GM19467 (cell line): Measurements from ENCODE around the gene ARHGEF26.

Experiments
- ATAC-seq: cut with Tn5 transposase; IDR thresholded peaks from one replicate; pipeline ENCODE4 v1.9.1; 2021; ENCODE audit warnings: mild to moderate bottlenecking, moderate library complexity; ENCODE audit not compliant: unreplicated experiment

Gene ARHGEF26

DNA sequence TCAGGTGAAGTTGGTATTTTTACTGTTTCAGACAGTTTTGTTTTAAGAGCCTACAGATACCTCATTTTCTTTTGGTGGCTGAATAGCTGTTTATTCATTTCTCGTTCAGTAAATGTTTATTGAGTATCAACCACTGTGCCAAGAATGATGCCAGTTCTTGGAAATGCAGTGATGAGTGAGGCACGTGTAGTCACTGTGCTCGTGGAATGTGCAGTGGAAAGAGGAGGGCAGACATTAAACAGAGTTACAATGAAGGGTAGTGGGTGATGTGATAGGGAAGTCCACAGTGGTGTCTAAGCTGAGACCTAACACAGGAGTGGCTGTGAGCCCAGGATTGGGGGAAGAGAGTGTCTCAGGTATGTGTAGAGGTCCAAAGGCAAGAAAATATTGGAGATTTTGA lies 73.7 kb downstream of the ARHGEF26 start:
- no peak for ATAC-seq

DNA sequence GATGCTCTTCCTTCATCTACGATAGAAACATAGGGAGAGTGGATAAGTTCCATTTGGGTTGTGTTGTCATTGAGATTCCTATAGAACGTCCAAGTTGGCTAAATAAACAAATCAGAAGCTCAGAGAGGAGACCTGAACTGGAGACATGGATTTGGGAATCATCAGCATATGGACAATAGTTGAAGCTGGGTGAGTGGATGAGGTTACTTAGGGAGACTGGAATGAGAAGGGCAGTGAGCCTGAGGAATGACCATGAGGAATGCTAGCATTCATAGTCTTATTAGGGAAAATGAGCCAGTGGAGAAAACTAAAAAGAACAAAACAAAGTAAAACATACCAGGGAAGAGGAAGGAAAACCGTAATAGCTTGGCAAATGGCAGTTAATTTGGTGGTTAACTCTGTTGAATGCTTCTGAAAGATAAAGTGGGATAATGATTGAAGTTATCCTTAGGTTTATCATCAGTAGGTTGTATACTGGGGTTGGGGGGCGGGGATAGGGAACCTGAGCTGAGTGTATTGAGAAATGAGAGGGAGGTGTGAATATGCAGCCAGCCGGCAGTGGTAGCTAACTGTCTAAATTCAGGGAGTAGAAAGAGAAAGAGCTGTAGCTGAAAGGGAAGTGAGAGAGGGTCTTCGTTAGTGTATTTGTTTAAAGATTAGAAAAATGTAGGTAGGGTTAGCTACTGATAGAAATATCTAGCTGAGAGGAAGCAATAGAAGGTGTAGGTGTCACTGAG lies 74.6 kb downstream of the ARHGEF26 start:
- ATAC-seq, result no peak

DNA sequence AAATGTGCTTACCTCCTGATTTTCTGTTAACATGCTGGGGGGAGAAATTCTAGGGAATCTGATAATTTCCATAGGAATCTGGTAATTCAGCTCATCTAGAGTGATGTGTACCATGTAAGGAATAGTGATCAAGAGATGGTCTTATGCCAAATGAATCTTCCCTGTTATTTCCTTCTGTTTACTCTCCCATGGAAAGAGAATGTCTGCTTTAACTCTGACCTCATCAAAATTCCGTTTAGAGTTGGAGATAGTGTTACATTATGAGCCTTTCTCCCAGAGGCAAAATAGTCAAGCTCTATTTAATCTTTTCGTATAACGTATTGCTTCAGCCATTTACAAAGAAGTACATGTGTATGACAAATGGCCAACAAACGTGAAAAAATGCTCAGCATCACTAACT lies 76.6 kb downstream of the ARHGEF26 start:
- no peak for ATAC-seq

DNA sequence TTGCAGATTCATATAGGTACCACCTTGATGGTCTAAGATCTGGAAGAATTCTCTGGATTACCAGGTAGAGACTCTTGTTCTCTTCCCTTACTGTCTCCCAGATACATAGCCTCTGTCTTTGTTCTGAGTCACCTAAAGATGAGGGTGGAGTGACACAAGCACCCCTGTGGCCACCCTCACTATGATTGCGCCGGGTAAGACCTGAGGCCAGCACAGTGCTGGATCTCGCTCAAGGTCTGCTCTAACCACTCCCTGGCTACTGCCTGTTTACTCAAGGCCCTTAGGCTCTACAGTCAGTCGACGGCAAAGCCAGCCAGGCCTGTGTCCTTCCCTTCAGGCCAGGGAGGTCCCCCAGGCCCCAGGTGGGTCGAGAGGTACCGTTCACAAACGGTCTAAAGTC lies 88.3 kb downstream of the ARHGEF26 start:
- no peak for ATAC-seq

GRCh38 chr3:154210986-154211385 lies 89.8 kb downstream of the ARHGEF26 start:
- ATAC-seq, result no peak

- ATAC-seq, result no peak
These were observed 93.1 kb downstream of the ARHGEF26 start for GRCh38 chr3:154214306-154214705.

DNA sequence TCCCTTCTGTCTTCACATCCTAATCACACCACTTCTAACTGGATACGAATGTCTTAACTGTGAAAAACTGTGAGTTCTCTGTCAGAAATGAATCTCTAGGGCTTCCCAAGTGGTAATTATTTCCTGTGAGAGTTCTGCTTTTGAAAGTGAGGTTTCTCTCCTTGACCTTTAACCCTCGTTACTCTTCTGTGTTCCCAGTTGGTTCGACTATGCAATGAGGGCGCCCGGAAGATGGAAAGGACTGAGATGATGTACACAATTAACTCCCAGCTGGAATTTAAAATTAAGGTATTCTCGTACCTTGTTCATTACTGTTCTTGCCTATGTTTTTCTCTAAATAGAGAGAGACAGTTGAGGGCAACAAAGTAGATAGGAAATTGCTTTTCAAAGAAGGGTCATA lies 96.5 kb downstream of the ARHGEF26 start:
- ATAC-seq, result no peak

DNA sequence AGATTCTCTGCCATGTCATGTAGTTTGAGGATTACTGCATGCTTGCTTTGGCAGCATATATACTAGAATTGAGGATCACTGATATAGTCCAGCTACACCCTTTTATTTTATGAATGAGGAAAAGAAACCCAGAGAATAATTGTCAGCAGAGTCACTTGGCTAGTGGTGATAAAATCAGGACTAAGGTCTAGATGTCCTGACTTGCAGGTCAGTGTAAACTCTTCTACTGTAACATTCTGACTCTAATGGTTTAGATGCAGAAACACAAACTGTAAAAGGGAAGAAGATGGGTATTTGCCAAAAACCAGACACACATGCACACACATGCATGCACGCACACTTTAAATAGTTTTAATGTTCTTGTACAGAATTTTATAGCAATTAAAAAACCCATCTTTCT lies 97.5 kb downstream of the ARHGEF26 start:
- ATAC-seq, result no peak

GRCh38 chr3:154220462-154220861 lies 99.3 kb downstream of the ARHGEF26 start:
- ATAC-seq, result no peak

GRCh38 chr3:154223519-154223918 lies 102.3 kb downstream of the ARHGEF26 start:
- ATAC-seq, result no peak

DNA sequence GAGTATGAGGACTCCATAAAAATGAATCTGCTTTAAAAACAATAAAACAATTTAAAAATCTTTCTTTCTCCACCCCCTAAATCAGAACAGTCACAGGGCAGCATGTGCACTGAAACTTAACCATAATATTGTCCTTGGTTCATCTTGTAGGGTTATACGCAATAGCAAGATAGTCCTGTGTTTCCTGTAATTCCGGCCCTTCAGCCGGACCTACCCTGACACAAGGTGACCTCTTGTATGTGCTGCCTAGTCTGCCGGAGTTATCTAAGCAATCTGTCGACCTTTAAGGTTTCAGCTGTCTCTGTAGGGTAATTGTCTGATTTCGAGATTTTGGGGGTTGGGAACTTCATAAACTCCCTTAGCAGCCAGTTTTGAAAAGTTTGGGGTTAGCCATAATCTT lies 103.2 kb downstream of the ARHGEF26 start:
- no peak for ATAC-seq

- no peak for ATAC-seq
These were observed 103.7 kb downstream of the ARHGEF26 start for GRCh38 chr3:154224866-154225265.

DNA sequence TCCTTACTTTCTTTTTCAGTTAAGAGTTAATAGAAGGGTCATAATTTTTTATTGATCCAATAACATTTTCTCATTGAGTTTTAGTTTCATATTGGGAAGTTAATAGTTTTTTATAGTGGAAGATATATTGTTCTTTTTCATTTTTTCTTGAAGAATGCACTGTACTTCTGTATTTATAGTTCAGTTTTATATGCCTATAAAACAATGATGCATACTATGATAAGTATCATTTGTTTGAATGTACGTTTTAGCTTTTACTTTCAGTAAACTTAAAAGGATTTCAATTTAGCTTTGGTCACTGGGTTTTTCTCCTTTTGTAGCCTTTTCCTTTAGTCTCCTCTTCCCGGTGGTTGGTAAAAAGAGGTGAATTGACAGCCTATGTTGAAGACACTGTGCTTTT lies 104.3 kb downstream of the ARHGEF26 start:
- ATAC-seq, result no peak

DNA sequence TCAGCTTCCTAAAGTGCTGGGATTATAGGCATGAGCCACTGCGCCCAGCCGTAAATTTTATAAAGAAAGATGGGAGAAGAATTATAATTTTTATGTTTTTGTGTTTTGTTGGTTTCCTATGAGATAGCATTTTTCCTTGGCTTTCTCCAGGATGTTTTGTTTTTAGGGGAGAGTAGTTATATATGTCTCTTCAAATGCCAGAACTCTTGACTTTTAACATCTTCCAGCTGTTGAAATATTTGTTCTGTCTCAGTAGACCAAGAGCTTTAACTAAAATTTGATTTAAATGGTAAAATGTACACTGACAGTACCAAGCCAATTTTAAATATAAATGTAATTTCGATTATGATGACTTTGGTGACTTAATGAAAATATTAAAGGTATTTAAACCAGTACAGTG lies 106.3 kb downstream of the ARHGEF26 start:
- ATAC-seq, result no peak

GRCh38 chr3:154228561-154229216 lies 107.5 kb downstream of the ARHGEF26 start:
- ATAC-seq, result no peak

GRCh38 chr3:154229217-154229590 lies 108.0 kb downstream of the ARHGEF26 start:
- no peak for ATAC-seq

GRCh38 chr3:154235330-154235729 lies 114.1 kb downstream of the ARHGEF26 start:
- no peak for ATAC-seq

DNA sequence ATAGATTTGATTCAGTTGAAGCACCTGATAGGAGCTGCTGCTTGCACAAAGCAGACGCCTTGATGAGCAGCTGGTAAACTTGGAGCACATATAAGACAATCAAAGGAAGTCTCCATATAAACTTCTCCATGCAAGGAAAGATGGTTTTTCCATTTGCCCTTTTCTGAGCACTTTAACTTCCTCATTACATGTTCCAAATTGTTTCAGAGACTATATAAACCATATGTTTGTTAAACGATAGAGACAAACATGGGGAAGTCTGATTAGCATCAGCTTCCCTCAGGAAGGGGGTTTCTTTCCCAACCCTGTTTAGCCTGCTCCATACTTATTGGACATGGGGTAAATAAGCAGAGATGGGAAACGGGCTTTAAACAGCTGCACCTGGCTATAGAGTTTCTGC lies 115.1 kb downstream of the ARHGEF26 start:
- no peak for ATAC-seq

DNA sequence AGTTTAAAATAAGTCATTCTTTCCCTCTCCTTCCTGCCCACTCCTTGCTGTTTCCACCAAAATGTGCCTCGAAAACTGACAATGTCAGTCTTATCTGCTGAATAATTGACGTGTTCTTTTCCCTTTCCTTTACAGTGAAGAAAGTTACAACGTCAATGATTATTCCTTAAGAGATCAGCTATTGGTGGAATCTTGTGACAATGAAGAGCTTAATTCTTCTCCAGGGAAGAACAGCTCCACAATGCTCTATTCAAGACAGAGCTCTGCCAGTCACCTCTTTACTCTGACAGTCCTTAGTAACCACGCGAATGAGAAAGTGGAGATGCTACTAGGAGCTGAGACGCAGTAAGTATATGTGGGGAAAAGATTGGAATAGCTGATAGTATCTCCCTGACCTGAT lies 119.0 kb downstream of the ARHGEF26 start:
- ATAC-seq, result no peak

DNA sequence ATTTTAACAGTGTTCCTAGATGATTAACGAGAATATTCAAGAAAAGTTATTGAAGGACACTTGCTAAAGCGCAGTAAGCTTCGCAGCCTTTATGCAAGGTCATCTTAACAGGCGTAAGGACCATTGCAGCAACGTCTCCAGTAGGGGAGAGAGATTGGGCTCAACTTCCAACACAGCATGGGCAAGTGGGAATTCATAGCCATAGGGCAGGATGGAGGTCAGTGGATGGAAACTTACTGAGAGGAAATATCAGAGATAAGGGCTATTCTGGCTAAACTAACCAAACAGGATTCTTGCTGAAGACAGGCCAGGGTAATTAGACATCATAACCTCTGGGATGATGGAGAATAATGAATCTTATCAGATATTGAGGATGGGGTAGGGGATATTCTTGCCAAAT lies 120.3 kb downstream of the ARHGEF26 start:
- ATAC-seq, result no peak

GRCh38 chr3:154242766-154243165 lies 121.6 kb downstream of the ARHGEF26 start:
- ATAC-seq, result no peak

DNA sequence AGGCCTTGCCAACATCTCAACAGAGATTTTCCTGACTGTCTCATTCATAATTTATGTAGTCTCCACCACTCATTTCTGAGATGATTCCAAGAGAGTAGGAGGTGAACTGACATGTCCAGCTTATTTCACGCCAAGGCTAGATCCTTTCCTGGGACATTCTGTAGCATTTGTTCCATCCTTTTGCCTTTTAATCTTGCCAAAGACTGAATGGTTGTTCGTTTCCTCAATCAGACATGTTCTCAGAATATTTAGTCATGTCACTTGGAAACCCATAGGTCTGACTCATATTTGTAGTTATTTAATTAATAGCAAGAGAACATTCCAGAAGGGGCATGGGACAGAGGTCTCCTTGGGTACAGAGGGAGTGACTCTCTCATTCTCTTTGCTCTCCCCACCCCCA lies 122.2 kb downstream of the ARHGEF26 start:
- no peak for ATAC-seq

- no peak for ATAC-seq
These were observed 123.5 kb downstream of the ARHGEF26 start for GRCh38 chr3:154244644-154245043.
